ENCODE results near the gene PIAS3. TPM values are rescaled to one million over a fixed set of nuclear protein-coding genes. Genes with fewer than 3 reads are reported as not detected.
"Not testable (repeated sequence)": the region's sequence is repeated elsewhere in the genome, so short reads cannot be mapped to it uniquely, and the experiment has no call there.

PIAS3 gene
- total RNA-seq, 1 donor, result 15.2 TPM

GRCh38 chr1:145837656-145838055 is 21.2 kb downstream of the PIAS3 start:
- H3K9me3 ChIP-seq (ENCODE audit: low read depth, low read length), result no peaks in the 10 kb centered on the region
- H3K79me2 ChIP-seq (ENCODE audit: insufficient read depth, low read length), result peaks cover 2% of the 10 kb centered on the region
- no peak for TF ChIP-seq CTCF (IDR thresholded peaks at IDR 0.05; ENCODE audit: extremely low read depth, low read depth, low read length)
- no peak overlapping the region for H2AFZ ChIP-seq (ENCODE audit: low read length)
- no peak overlapping the region for H3K4me3 ChIP-seq (ENCODE audit: insufficient read depth, low read length)
- no peak overlapping the region for H3K4me2 ChIP-seq (ENCODE audit: insufficient read depth, low read length)
- peaks cover 98% of the 10 kb centered on the region for H3K36me3 ChIP-seq (ENCODE audit: insufficient read depth, low read length)
- no peaks in the 10 kb centered on the region for H4K20me1 ChIP-seq (ENCODE audit: insufficient read depth, low read length)
- no peaks in the 10 kb centered on the region for H3K27me3 ChIP-seq (ENCODE audit: insufficient read depth, low read length)
- no peak overlapping the region for H3K27ac ChIP-seq (ENCODE audit: low read depth, low read length)
- H3K4me1 ChIP-seq (ENCODE audit: insufficient read depth, low read length), result no peaks in the 10 kb centered on the region
- DNase-seq (ENCODE audit: insufficient read length, low spot score, missing footprints), result peak; percentile 38

GRCh38 chr1:145830810-145831209 is 28.1 kb downstream of the PIAS3 start:
- not testable (repeated sequence) for H3K27ac ChIP-seq (ENCODE audit: low read depth, low read length); H3K9me3 ChIP-seq (ENCODE audit: low read depth, low read length); H3K4me3 ChIP-seq (ENCODE audit: insufficient read depth, low read length); H2AFZ ChIP-seq (ENCODE audit: low read length); DNase-seq (ENCODE audit: insufficient read length, low spot score, missing footprints); H4K20me1 ChIP-seq (ENCODE audit: insufficient read depth, low read length); H3K4me2 ChIP-seq (ENCODE audit: insufficient read depth, low read length); H3K4me1 ChIP-seq (ENCODE audit: insufficient read depth, low read length); H3K27me3 ChIP-seq (ENCODE audit: insufficient read depth, low read length)
- Histone ChIP-seq H3K36me3 (ENCODE audit: insufficient read depth, low read length) (peaks cover 89% of the 10 kb centered on the region), H3K79me2 (ENCODE audit: insufficient read depth, low read length) (peaks cover 13% of the 10 kb centered on the region)

GRCh38 chr1:145828367-145829026 is 30.4 kb downstream of the PIAS3 start:
- Histone ChIP-seq H3K9me3 (ENCODE audit: low read depth, low read length) (no peaks in the 10 kb centered on the region), H3K27ac (ENCODE audit: low read depth, low read length) (no peak overlapping the region), H3K27me3 (ENCODE audit: insufficient read depth, low read length) (no peaks in the 10 kb centered on the region), H3K79me2 (ENCODE audit: insufficient read depth, low read length) (peaks cover 32% of the 10 kb centered on the region), H3K36me3 (ENCODE audit: insufficient read depth, low read length) (peaks cover 66% of the 10 kb centered on the region), H3K4me1 (ENCODE audit: insufficient read depth, low read length) (peaks cover 5% of the 10 kb centered on the region), H3K4me2 (ENCODE audit: insufficient read depth, low read length) (no peak overlapping the region), H3K4me3 (ENCODE audit: insufficient read depth, low read length) (no peak overlapping the region), H2AFZ (ENCODE audit: low read length) (no peak overlapping the region), H4K20me1 (ENCODE audit: insufficient read depth, low read length) (no peaks in the 10 kb centered on the region)
- DNase-seq (ENCODE audit: insufficient read length, low spot score, missing footprints), result no peak
- no peak for TF ChIP-seq CTCF (IDR thresholded peaks at IDR 0.05; ENCODE audit: extremely low read depth, low read depth, low read length)

- H3K9me3 ChIP-seq (ENCODE audit: low read depth, low read length), result no peaks in the 10 kb centered on the region
- no peak overlapping the region for H3K27ac ChIP-seq (ENCODE audit: low read depth, low read length)
- TF ChIP-seq CTCF (IDR thresholded peaks at IDR 0.05; ENCODE audit: extremely low read depth, low read depth, low read length), result no peak
- H4K20me1 ChIP-seq (ENCODE audit: insufficient read depth, low read length), result no peaks in the 10 kb centered on the region
- H3K36me3 ChIP-seq (ENCODE audit: insufficient read depth, low read length), result peaks cover 61% of the 10 kb centered on the region
- H3K79me2 ChIP-seq (ENCODE audit: insufficient read depth, low read length), result peaks cover 30% of the 10 kb centered on the region
- no peak overlapping the region for H3K4me2 ChIP-seq (ENCODE audit: insufficient read depth, low read length)
- H2AFZ ChIP-seq (ENCODE audit: low read length), result no peak overlapping the region
- DNase-seq (ENCODE audit: insufficient read length, low spot score, missing footprints), result no peak
- H3K4me1 ChIP-seq (ENCODE audit: insufficient read depth, low read length), result peaks cover 5% of the 10 kb centered on the region
- H3K4me3 ChIP-seq (ENCODE audit: insufficient read depth, low read length), result no peak overlapping the region
- H3K27me3 ChIP-seq (ENCODE audit: insufficient read depth, low read length), result no peaks in the 10 kb centered on the region
Observed at GRCh38 chr1:145827966-145828365, 30.9 kb downstream of the PIAS3 start.
